HG03520 (cell line): ENCODE data around the gene MED31.
"Not testable (repeated sequence)": the region's sequence is repeated elsewhere in the genome, so short reads cannot be mapped to it uniquely, and the experiment has no call there.

ENCODE experiments used
- ATAC-seq: cut with Tn5 transposase; IDR thresholded peaks from one replicate; pipeline ENCODE4 v1.9.1; 2021; ENCODE audit warnings: mild to moderate bottlenecking, moderate library complexity; ENCODE audit not compliant: unreplicated experiment

The MED31 gene

GRCh38 chr17:6655732-6656361 is 4.4 kb upstream of the MED31 start:
- ATAC-seq: not testable (repeated sequence)

GRCh38 chr17:6654841-6655731 is 3.7 kb upstream of the MED31 start:
- ATAC-seq: no peak

- no peak for ATAC-seq
Observed at GRCh38 chr17:6651919-6652452, 581 bp upstream of the MED31 start.

- no peak for ATAC-seq
Observed at GRCh38 chr17:6648181-6648580, 3.2 kb downstream of the MED31 start.

GRCh38 chr17:6643451-6644125 is 7.8 kb downstream of the MED31 start:
- no peak for ATAC-seq

GRCh38 chr17:6642592-6642991 is 8.8 kb downstream of the MED31 start:
- no peak for ATAC-seq

GRCh38 chr17:6641247-6641863 is 10.1 kb downstream of the MED31 start:
- ATAC-seq: peak; percentile 7

GRCh38 chr17:6640536-6641246 is 10.7 kb downstream of the MED31 start, which contains the start of the genes KIAA0753 and TXNDC17:
Gene KIAA0753, minus strand, starts transcription at chr17:6640711. Its CDS starts 5,608 bp downstream, at chr17:6635103.
Gene TXNDC17, plus strand, starts transcription at chr17:6641060. Its CDS starts 23 bp downstream, at chr17:6641083.
- ATAC-seq: peak; percentile 81

- ATAC-seq: peak; percentile 14
Observed at GRCh38 chr17:6639586-6640535, 11.5 kb downstream of the MED31 start.

- no peak for ATAC-seq
Observed at GRCh38 chr17:6639014-6639585, 12.3 kb downstream of the MED31 start.

GRCh38 chr17:6638046-6638908 is 13.1 kb downstream of the MED31 start:
- ATAC-seq: no peak

- no peak for ATAC-seq
Observed at GRCh38 chr17:6637458-6637840, 14.0 kb downstream of the MED31 start.

- no peak for ATAC-seq
Observed at GRCh38 chr17:6636616-6637457, 14.6 kb downstream of the MED31 start.

GRCh38 chr17:6636105-6636504 is 15.3 kb downstream of the MED31 start:
- ATAC-seq: no peak

GRCh38 chr17:6633263-6633662 is 18.1 kb downstream of the MED31 start:
- no peak for ATAC-seq

- no peak for ATAC-seq
Observed at GRCh38 chr17:6632530-6632929, 18.9 kb downstream of the MED31 start.

GRCh38 chr17:6630390-6630789 is 21.0 kb downstream of the MED31 start:
- ATAC-seq: no peak
